ENCODE measurements around the gene WDR88. TPM values are rescaled to one million over a fixed set of nuclear protein-coding genes. Genes with fewer than 3 reads are reported as not detected.

WDR88 gene
- total RNA-seq, 6 donors from 2014 or later = 0.34 TPM; not detected in 5

DNA sequence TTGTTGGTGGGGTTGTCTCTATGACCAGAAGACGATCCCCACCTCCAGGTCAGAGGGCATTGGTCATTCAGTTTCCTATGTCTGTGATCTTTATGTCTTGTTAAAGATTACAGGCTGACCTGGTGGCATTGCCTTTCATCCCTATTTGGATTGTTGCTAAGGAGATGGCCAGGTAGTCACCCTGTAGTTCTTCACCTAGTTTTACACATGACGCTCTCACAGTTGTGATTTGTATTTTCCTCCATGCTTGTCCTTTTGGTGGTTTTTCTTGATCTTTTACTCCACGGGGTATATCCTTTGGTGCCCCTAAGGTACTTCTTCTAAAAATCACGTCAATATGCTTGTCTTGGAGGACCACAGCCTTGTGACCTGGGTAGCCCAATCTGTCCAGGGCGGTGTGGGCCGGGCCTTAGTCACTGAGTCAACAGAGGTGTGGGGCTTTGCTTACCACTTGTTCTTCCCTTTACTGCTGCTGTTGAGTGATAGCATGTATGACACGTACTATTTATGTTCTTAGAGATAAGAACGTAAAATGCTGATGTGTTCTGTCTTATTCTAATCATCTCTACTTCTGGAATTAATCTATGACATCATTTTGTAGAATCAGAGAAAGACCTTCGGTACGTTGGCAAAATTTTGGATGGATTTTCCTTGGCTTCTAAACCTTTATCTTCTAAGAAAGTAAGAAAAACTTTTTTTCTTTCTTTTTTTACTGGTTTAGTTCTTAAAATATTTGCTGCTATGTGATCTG lies 30.8 kb upstream of the WDR88 start:
- DNase-seq (no peak), ATAC-seq (ENCODE audit: low FRiP score in 2 of 2) (no peak)
- TF ChIP-seq POLR2A (IDR thresholded peaks at IDR 0.05) (no peak), POLR2AphosphoS5 (IDR thresholded peaks at IDR 0.05) (no peak), EP300 (IDR thresholded peaks at IDR 0.05) (no peak)
- TF ChIP-seq, protein P1, sequence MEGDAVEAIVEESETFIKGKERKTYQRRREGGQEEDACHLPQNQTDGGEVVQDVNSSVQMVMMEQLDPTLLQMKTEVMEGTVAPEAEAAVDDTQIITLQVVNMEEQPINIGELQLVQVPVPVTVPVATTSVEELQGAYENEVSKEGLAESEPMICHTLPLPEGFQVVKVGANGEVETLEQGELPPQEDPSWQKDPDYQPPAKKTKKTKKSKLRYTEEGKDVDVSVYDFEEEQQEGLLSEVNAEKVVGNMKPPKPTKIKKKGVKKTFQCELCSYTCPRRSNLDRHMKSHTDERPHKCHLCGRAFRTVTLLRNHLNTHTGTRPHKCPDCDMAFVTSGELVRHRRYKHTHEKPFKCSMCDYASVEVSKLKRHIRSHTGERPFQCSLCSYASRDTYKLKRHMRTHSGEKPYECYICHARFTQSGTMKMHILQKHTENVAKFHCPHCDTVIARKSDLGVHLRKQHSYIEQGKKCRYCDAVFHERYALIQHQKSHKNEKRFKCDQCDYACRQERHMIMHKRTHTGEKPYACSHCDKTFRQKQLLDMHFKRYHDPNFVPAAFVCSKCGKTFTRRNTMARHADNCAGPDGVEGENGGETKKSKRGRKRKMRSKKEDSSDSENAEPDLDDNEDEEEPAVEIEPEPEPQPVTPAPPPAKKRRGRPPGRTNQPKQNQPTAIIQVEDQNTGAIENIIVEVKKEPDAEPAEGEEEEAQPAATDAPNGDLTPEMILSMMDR (IDR thresholded peaks at IDR 0.05) = no peak
- Histone ChIP-seq H3K9me3 (no peaks in the 10 kb centered on the region), H3K4me1 (no peaks in the 10 kb centered on the region), H3K4me3 (no peak overlapping the region), H3K36me3 (peaks cover 25 to 91% (median 47%) of the 10 kb centered on the region in 4 donors), H3K27ac (no peak overlapping the region), H3K27me3 (no peaks in the 10 kb centered on the region)
- WGBS, 2 donors = 88 to 91% methylated on average over 10 of the region's 10 CpGs

DNA sequence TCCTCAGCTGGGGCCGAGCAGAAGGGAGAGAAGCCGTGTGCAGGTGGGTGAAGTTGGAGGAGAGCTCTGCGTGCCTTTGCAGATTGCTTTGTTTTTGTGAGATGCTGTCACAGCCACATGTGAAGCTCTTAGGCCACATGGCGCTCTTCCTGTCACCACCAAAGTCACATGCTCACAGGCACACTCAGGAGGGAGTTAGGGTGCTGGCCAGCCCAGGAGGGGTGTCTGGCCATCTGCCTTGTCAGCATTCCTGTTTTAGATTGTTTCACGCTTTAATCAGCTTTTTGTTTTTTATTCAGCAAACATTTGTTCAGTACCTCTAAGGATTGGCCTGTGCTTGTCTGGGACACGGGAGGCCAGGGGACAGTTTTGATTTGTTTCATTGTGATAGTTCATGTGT lies 29.0 kb upstream of the WDR88 start:
- no peak for ATAC-seq (ENCODE audit: low FRiP score in 2 of 2)
- no peaks in the 10 kb centered on the region for H3K27me3 ChIP-seq
- no peaks in the 10 kb centered on the region for H3K4me1 ChIP-seq
- no peaks in the 10 kb centered on the region for H3K9me3 ChIP-seq
- 95 to 96% methylated on average over 6 of the region's 6 CpGs for WGBS, 2 donors
- no peak overlapping the region for H3K27ac ChIP-seq
- H3K4me3 ChIP-seq = no peak overlapping the region
- TF ChIP-seq, protein P1 (IDR thresholded peaks at IDR 0.05) = no peak
- TF ChIP-seq POLR2A (IDR thresholded peaks at IDR 0.05) = no peak
- TF ChIP-seq POLR2AphosphoS5 (IDR thresholded peaks at IDR 0.05) = no peak
- no peak for TF ChIP-seq EP300 (IDR thresholded peaks at IDR 0.05)
- DNase-seq = no peak
- peaks cover 16 to 91% (median 42%) of the 10 kb centered on the region in 4 donors for H3K36me3 ChIP-seq

DNA sequence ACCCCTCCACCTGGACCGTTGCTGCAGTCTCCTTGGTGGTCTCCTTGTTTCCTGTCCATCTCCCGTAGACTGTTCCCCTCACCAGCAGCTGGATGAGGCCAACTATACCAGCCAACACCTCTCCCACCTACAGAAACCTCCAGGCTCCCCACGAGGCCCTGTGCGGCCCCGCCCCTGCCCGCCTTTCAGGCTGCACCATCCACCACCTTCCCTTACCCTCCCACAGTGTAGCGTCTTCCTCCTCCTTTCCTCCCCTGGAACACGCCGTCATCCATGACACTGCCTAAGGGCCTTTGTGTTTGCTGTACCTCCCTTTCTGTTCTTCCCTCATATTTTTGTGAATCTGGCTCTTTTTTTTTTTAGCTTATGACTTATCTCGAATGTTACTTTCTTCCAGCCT lies 23.8 kb upstream of the WDR88 start:
- ATAC-seq (ENCODE audit: low FRiP score in 2 of 2) = no peak
- Histone ChIP-seq H3K9me3 (no peaks in the 10 kb centered on the region), H3K4me1 (no peaks in the 10 kb centered on the region), H3K4me3 (no peak overlapping the region), H3K36me3 (peaks cover 10 to 92% (median 60%) of the 10 kb centered on the region in 4 donors), H3K27me3 (no peaks in the 10 kb centered on the region), H3K27ac (no peak overlapping the region)
- WGBS, 2 donors = 92 to 93% methylated on average over 10 of the region's 10 CpGs
- peak in 1 of 2 donors; percentile 52 for DNase-seq
- TF ChIP-seq POLR2AphosphoS5 (IDR thresholded peaks at IDR 0.05) (no peak), POLR2A (IDR thresholded peaks at IDR 0.05) (no peak)
- TF ChIP-seq, protein P1 (IDR thresholded peaks at IDR 0.05) = no peak

DNA sequence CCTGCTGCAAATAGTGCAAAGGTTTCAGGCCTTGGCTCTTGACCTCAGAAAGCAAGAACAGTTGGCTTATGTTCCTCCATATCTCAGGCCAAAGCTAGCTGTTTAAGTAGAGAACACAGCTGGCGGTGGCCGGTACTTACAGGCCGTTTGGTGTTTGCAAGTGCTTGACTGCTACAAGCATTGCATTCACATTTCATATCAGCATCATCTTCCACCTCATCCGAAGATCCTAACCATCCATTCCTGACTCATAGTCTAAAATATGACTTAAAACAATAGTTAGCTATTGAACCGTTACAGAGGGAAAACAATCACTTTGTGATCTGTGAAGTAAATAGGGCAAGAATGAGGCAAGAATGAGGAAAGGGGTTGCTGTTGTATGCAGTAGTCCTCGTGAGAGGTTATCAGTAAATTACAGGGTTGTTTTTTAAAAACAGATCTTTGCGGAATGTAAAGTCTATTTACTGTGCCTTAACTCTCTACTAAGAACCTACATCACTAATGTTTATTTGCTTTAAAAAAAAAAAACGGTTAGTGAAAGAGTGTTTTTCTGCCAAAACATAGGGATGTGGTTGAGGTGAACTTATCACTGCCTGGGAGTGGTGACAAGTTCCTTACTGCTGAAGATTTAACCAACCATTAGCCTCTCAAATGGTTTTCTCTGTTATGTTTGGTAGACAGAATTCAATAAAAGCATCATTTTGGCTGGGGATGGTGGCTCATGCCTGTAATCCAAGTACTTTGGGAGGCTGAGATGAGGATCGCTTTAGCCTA lies 21.6 kb upstream of the WDR88 start:
- ATAC-seq (ENCODE audit: low FRiP score in 2 of 2) (no peak), DNase-seq (no peak)
- TF ChIP-seq POLR2AphosphoS5 (IDR thresholded peaks at IDR 0.05) (no peak), EP300 (IDR thresholded peaks at IDR 0.05) (no peak), POLR2A (IDR thresholded peaks at IDR 0.05) (no peak)
- TF ChIP-seq, protein P1 (IDR thresholded peaks at IDR 0.05) = no peak
- H3K27ac ChIP-seq = no peak overlapping the region
- H3K36me3 ChIP-seq = peaks cover 4 to 96% (median 66%) of the 10 kb centered on the region in 4 donors
- no peaks in the 10 kb centered on the region for H3K4me1 ChIP-seq
- WGBS, 2 donors = 80 to 81% methylated on average over 9 of the region's 9 CpGs
- H3K27me3 ChIP-seq = no peaks in the 10 kb centered on the region
- H3K9me3 ChIP-seq = no peaks in the 10 kb centered on the region
- H3K4me3 ChIP-seq = no peak overlapping the region
